Astrocyte of the cerebellum (primary cell): Measurements from ENCODE around the gene CDYL2.

Experiments used
- DNase-seq: peaks from one replicate; pipeline ENCODE4 v3.0.0-alpha.2; 2011; ENCODE audit warnings: low read depth
- H3K4me3 ChIP-seq: 2 replicates; pipeline ENCODE4 v1.5.1; 2011; ENCODE audit warnings: mild to moderate bottlenecking, low read depth, low read length, moderate library complexity
- in situ Hi-C: cut with HindIII; loops from 2 replicates; pipeline ENCODE4 v1.10.0; 2017; ENCODE audit warnings: low sequenced_read_pairs
- TF ChIP-seq, protein P1 (sequence below): IDR thresholded peaks from 2 replicates; pipeline ENCODE4 v1.5.1; 2012; ENCODE audit warnings: low read length, low read depth, moderate library complexity, mild to moderate bottlenecking; ENCODE audit errors: missing control alignments

CDYL2 gene

DNA sequence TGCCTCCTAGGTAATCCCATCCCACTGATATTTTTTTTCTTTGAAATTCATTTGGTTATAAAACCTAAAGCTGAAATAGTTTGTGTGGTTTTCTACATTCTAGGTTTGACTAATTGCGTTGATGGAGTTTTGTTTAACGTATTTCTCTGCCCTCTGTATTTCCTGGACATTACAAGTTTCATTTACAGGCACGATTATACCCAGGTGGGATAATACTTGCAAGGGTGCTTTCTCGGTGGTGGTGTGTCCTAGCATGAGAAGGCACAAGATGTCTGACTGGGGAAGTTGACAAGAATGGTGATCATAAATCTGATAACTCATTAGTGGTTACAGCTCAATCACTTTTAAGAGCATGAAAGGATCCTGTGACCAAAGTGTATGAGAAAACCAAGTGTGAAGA, 218.6 kb downstream of the CDYL2 start:
- TF ChIP-seq, protein P1, sequence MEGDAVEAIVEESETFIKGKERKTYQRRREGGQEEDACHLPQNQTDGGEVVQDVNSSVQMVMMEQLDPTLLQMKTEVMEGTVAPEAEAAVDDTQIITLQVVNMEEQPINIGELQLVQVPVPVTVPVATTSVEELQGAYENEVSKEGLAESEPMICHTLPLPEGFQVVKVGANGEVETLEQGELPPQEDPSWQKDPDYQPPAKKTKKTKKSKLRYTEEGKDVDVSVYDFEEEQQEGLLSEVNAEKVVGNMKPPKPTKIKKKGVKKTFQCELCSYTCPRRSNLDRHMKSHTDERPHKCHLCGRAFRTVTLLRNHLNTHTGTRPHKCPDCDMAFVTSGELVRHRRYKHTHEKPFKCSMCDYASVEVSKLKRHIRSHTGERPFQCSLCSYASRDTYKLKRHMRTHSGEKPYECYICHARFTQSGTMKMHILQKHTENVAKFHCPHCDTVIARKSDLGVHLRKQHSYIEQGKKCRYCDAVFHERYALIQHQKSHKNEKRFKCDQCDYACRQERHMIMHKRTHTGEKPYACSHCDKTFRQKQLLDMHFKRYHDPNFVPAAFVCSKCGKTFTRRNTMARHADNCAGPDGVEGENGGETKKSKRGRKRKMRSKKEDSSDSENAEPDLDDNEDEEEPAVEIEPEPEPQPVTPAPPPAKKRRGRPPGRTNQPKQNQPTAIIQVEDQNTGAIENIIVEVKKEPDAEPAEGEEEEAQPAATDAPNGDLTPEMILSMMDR, result no peak
- H3K4me3 ChIP-seq, result no peak overlapping the region
- no peak for DNase-seq
- in situ Hi-C loops, result no loop called here

DNA sequence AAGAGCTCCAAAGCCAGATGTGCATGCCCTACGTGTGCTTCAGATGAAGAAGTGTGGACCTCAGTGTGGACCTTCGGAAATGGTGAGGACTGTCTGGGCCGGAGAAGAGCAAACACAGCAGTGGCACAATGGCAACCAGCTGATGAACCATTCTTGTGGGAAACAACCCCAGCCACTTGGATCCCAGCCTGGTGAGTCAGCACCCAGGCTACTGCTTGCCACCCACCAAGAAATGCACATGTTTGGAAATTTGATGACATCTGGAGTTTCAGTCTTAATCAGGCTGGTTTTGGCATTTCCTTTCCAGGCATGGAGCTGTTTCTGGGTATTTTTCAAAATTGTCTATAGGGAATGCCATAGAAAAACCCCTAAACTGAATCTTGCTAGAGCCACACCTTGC, 220.9 kb downstream of the CDYL2 start:
- peak; percentile 38 for DNase-seq
- H3K4me3 ChIP-seq, result no peak overlapping the region
- in situ Hi-C loops, result no loop called here
- TF ChIP-seq, protein P1, result no peak

DNA sequence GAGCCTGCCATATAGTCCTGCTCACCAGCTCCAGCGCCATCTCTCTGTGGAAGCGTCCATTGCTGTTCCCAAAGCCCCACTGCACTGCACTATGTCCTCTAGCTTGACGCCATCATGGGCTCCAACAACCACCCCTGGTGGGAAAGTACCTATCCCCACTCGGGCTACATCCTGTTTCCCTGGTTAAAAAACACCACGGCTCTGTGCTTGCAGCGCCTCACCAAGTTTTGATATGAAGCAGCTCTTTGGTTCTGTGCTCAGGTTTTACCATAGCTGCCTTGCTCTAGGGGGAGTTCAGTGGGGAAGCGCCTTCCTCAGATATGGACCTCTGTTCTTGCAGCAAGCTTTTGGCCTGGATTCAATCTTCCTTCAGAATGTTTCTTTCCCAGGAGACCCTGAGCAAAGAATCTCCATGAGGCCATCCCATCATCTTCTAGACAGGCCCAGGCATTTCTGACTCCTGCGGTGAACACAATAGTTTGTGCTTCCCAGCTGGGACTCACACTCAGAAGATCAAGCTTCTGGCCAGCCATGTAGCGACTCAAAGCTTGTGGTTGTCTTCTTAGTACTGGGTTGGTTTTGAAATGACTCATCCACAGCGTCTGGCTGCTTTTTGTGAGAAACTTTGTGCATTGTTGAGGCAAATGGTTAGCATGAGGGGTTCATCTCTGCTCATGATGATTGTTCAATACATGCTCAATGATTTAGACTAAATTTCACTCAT, 224.1 kb downstream of the CDYL2 start:
- peak; percentile 53 for DNase-seq
- TF ChIP-seq, protein P1, result no peak
- in situ Hi-C loops, result no loop called here
- no peak overlapping the region for H3K4me3 ChIP-seq

DNA sequence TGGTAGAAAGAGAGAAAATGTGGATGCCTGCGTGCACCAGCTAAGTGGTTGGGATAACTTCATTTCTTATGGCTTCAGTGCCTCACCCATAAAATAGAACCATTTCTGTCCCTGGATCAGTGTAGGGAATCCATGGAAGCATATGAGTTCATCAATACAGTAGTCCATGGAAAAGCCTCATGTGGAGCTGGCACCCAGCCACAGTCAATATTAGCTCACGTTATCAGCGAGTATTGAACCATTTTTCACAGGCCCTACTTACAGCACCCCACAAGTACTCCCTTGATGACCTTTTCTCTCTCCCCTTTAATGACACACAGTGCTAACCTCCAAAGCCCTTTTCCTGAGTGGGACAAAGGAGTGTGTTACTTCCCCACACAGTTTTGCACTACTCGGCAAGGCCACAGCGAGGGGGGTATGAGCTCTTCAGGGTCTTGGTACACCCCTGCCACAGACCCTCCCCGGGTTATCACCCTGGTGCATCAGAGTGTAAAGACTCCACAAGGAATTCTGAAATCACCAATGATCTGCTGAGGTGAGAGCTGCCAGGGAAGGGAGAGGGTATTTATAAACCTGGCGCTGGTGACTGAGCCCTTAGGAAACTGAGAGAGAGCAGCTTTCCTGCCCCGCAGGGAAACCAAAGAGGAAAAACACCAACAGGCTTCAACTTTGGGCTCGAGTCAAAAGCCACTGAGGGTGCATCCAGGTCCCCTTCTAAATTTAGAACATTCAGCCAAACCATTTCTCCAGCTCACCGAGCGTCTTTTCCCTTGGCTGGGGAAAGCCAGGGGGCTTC, 226.7 kb downstream of the CDYL2 start:
- no peak for DNase-seq
- in situ Hi-C loops, result no loop called here
- TF ChIP-seq, protein P1, result no peak
- no peak overlapping the region for H3K4me3 ChIP-seq

DNA sequence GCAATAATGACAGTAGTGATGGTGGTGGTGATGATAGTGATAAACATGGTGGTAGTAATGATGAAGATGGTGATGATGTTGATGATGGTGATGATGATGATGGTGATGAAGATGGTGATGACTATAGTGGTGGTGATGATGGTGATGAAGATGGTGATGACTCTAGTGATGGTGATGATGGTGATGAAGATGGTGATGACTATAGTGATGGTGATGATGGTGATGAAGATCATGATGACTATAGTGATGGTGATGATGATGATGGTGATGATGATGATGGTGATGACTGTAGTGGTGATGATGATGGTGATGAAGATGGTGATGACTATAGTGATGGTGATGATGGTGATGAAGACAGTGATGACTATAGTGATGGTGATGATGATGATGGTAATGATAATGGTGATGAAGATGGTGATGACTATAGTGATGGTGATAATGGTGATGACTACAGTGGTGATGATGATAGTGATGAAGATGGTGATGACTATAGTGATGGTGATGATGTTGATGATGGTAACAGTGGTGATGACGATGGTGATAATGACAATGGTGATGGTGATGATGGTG, 228.0 kb downstream of the CDYL2 start:
- H3K4me3 ChIP-seq, result no peak overlapping the region
- in situ Hi-C loops, result no loop called here
- no peak for DNase-seq
- TF ChIP-seq, protein P1, result no peak

DNA sequence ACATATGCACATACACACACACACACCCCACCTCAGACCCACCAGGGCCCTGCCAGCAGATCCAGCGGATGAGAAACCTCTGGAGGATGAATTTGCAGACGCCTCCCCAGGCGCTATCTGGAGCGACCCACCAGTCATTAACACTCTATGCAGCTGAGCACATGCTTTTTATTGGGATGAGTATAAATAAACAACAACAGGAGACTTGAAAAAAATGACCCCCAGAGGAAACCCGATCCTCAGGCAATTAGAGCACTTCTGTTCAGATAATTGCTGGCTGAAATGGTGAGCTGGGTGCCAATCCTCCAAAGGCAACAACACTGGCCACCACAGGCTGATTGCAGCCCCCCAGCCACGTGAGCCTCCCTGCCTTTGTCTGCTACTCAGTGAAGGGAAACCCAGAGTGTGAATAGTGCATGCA, 230.7 kb downstream of the CDYL2 start:
- no peak for DNase-seq

More for the DNA sequence above, 230.7 kb downstream of the CDYL2 start:
- H3K4me3 ChIP-seq, result no peak overlapping the region
- in situ Hi-C loops, result no loop called here
- TF ChIP-seq, protein P1, result no peak
